ENCODE results near the gene SPTBN5.

Gene SPTBN5

DNA sequence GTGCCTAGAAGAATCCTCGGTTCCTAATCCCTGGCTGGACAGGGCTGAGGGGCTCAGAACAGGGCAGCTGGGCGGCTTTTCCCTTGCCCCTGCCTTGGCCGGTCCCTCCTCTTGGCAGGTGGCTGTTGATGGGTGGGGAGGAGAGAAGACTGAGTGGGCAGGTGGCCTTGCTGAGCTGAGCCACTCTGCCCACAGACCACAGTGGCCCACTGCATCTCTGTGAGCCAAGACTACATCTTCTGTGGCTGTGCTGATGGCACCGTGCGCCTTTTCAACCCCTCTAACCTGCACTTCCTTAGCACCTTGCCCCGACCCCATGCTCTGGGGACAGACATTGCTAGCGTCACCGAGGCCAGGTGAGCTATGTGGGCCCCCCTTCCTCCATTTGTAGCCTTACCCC lies 80.4 kb downstream of the SPTBN5 start:
- intact Hi-C loops (cut with micrococcal nuclease) = loop anchor here (5.0 to 10.0 kb wide), 2 partner anchors 211 to 259 kb away; partner anchors contain the start of gene TYRO3
- Mint-ChIP-seq H3K4me3 (no peak overlapping the region), H3K27ac (no peak overlapping the region), H3K9me3 (no peaks in the 10 kb centered on the region), H3K27me3 (no peaks in the 10 kb centered on the region), H3K4me1 (ENCODE audit: low read depth) (peaks cover 6% of the 10 kb centered on the region), H3K36me3 (ENCODE audit: low read depth) (peaks cover 77% of the 10 kb centered on the region)

DNA sequence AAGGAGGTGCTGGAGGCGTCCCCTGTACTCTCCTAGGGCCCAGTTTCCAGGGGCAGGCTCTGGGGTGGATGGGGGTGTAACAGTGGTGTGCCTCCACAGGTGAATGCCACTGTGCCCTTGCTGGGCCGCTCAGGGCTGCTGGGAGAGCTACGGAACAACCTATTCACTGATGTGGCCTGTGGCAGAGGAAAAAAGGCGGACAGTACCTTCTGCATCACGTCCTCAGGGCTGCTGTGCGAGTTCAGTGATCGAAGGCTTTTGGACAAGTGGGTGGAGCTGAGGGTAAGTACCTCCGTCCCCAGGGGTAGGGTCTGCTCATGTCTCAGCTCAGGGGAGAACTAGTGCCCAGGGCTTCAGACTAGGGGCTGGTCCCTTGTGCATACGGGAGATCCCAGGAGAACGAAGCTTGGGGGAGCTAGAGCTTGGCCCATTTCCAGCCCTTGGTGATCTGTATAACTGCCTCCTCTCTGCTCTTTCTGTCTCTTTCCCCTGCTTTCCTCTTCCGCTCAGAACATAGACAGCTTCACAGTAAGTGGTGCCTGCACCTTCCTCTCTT lies 81.0 kb downstream of the SPTBN5 start:
- H3K9me3 Mint-ChIP-seq = no peaks in the 10 kb centered on the region
- intact Hi-C loops (cut with micrococcal nuclease) = loop anchor here (5.0 to 10.0 kb wide), 2 partner anchors 211 to 258 kb away; partner anchors contain the start of gene TYRO3
- H3K27ac Mint-ChIP-seq = no peak overlapping the region
- H3K36me3 Mint-ChIP-seq (ENCODE audit: low read depth) = peaks cover 77% of the 10 kb centered on the region
- no peaks in the 10 kb centered on the region for H3K27me3 Mint-ChIP-seq
- H3K4me3 Mint-ChIP-seq = no peak overlapping the region
- H3K4me1 Mint-ChIP-seq (ENCODE audit: low read depth) = peaks cover 6% of the 10 kb centered on the region

DNA sequence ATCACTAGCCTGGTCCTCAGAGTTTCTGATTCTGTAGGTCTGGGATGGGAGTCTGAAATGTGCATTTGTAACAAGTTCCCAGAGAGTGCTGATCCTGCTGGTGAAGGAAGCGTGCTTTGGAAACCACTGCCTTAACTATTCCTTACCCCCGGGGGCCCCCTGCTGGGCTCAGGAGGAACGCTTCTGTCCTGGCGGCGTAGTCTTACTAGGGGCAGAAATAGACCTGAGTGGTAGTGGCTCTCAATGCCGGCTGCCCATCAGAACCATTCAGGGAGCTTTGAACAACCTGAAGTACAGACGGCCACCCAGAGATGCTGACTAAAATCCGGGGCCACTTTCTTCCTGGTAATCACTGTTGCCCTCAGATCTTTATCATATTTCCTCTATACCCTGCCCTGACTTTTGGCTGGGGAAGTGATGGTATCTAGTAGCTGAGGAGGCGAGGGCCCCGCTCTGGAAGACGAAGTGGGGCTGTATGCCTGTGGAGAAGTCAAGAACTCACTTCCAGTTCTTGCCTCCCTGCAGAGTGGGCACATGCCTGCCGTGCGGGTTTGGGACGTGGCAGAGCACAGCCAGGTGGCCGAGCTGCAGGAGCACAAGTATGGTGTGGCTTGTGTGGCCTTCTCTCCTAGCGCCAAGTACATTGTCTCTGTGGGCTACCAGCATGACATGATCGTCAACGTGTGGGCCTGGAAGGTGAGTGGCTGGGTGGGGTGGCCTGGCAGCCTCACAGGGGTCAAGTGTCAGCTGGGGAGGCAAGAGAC lies 82.2 kb downstream of the SPTBN5 start:
- Mint-ChIP-seq H3K27me3 (no peaks in the 10 kb centered on the region), H3K9me3 (no peaks in the 10 kb centered on the region), H3K4me1 (ENCODE audit: low read depth) (peaks cover 6% of the 10 kb centered on the region), H3K27ac (no peak overlapping the region), H3K36me3 (ENCODE audit: low read depth) (peaks cover 64% of the 10 kb centered on the region), H3K4me3 (no peak overlapping the region)
- intact Hi-C loops (cut with micrococcal nuclease) = loop anchor here (1.0 to 10.0 kb wide), 3 partner anchors 39 to 257 kb away; partner anchors contain the start of gene TYRO3

DNA sequence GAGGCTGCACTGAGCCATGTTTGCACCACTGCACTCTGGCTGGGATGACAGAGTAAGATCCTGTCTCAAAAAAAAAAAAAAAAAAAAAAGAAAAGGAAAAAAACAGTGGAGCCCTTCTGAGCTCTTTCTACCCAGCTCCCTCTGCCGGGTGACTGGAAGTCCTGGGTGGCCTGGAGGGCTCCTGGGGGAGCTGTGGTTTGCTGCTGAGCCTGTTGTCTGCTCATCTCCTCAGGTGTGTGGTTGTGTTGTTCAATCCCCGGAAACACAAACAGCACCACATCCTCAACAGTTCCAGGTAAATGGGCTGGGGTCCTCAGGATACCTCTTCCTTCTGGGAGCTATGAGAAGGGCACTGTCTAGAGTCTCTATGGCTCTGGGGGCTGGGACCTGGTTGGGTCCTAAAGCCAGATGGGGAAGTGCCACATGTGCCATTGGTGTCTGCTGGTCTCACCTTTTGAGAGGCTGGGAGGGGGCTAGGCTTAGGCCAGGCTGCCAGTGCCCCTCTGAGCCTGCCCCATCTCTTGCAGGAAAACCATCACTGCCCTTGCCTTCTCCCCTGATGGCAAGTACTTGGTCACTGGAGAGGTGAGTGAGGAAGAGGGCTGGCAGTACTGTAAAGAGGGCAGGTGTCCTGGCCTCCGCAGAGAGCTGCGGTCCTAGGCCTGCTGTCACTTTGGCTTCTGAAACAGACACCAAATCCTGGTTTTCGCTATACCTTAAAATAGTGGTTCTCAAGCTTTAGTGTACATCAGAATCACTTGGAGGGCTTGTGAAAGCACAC lies 83.0 kb downstream of the SPTBN5 start:
- H3K36me3 Mint-ChIP-seq (ENCODE audit: low read depth) = peaks cover 60% of the 10 kb centered on the region
- no peaks in the 10 kb centered on the region for H3K9me3 Mint-ChIP-seq
- intact Hi-C loops (cut with micrococcal nuclease) = loop anchor here (1.0 to 10.0 kb wide), 3 partner anchors 39 to 256 kb away; partner anchors contain the start of gene TYRO3
- peaks cover 6% of the 10 kb centered on the region for H3K4me1 Mint-ChIP-seq (ENCODE audit: low read depth)
- H3K4me3 Mint-ChIP-seq = no peak overlapping the region
- no peaks in the 10 kb centered on the region for H3K27me3 Mint-ChIP-seq
- H3K27ac Mint-ChIP-seq = no peak overlapping the region

DNA sequence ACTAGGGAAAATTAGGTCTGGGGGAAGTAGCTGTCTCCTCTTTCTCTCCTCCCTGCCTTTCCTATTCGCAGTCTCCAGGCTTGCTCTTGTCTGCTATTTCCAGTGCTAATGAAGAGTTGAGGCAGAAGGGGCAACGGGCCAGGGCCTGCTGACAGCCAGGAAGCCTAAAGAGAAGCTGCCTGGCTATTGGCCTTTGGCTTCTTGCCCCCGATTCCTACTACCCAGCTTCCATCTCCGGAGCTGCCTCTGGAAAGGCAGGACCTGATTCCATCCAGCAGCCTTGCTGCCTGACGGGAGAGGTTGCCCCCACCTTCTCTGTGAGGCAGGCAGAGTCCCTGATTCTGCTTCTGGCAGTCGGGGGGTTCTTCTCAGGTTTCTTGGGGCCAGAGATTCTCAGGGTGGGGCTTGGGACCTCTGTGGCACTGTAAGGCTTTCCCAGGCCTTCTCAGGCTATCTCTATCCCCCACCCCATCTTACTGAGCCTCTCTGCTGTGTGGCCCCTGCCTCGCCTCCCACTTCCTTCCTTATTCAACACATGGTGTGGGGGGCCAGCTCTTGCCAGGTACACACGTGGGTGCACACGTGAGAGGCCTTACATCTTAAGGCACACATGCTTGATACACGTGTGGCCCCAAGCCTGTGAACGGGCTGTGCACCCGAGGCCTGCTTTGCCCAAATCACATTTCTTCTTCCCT lies 84.2 kb downstream of the SPTBN5 start:
- H3K27ac Mint-ChIP-seq = no peak overlapping the region
- peaks cover 6% of the 10 kb centered on the region for H3K4me1 Mint-ChIP-seq (ENCODE audit: low read depth)
- H3K36me3 Mint-ChIP-seq (ENCODE audit: low read depth) = peaks cover 58% of the 10 kb centered on the region
- H3K27me3 Mint-ChIP-seq = no peaks in the 10 kb centered on the region
- intact Hi-C loops (cut with micrococcal nuclease) = loop anchor here (5.0 to 10.0 kb wide), 2 partner anchors 207 to 255 kb away; partner anchors contain the start of gene TYRO3
- no peak overlapping the region for H3K4me3 Mint-ChIP-seq
- no peaks in the 10 kb centered on the region for H3K9me3 Mint-ChIP-seq

DNA sequence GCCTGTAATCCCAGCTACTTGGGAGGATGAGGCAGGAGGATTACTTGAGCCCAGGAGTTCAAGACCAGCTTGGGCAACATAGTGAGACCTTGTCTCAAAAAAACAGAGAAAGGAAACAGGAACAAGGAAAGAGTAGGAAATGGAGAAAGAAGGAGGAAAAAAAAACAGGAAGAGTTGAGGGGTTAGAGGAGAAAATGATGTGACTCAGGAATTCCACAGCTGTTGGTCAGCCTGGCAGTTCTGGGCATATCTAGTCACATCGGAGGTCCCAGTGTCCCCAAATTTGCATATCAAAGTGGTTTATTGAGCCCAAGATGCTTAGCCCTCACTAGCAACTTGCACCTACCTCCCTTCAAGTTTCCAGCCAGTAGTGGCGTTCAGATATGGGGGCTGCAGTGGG lies 84.7 kb downstream of the SPTBN5 start:
- H3K27me3 Mint-ChIP-seq = no peaks in the 10 kb centered on the region
- no peak overlapping the region for H3K4me3 Mint-ChIP-seq
- intact Hi-C loops (cut with micrococcal nuclease) = no loop called here
- H3K4me1 Mint-ChIP-seq (ENCODE audit: low read depth) = peaks cover 6% of the 10 kb centered on the region
- peaks cover 58% of the 10 kb centered on the region for H3K36me3 Mint-ChIP-seq (ENCODE audit: low read depth)
- H3K9me3 Mint-ChIP-seq = no peaks in the 10 kb centered on the region
- H3K27ac Mint-ChIP-seq = no peak overlapping the region

DNA sequence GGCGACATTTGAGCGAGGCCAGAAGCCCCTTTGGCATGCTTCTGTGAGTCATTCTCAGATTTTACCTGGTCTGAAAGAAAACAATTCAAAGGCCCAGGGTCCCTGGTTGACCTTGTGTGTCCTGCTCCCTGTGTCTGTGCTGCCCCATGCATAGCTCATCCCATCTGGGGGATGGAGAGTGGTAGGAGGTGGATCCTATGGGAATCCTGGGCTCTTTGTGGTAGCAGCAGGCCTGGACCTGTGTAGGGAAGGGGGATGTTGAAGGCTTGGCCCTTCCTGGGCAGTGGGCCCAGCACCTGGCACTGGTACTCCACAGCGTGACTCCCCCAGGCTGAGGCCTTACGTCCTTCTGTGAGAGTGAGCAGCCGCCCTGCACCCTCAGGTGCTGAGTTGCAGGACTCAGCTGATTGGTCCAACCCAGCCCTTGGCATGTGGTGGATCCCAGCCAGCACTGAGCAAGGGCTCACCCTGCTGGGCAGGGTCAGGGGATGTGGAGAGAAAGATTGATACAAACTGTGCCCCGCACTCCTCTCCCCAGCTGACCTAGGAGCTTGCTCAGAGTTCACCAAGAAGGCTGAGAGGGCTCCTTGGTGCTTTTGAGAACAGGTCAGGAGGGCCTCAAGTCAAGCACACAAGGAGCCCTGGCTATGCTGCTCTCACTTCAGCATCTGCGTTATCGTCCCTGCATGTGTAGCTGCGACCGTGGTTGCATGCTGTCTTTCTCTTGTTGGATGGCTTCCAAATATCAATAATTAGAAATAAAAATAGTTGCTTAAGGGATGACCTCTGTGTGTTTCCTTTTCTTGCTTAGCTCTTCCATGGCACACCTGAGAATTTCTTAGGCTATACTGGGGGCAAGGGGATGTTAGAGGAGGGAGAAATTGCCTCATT lies 87.3 kb downstream of the SPTBN5 start:
- H3K27ac Mint-ChIP-seq = no peak overlapping the region
- intact Hi-C loops (cut with micrococcal nuclease) = no loop called here

DNA sequence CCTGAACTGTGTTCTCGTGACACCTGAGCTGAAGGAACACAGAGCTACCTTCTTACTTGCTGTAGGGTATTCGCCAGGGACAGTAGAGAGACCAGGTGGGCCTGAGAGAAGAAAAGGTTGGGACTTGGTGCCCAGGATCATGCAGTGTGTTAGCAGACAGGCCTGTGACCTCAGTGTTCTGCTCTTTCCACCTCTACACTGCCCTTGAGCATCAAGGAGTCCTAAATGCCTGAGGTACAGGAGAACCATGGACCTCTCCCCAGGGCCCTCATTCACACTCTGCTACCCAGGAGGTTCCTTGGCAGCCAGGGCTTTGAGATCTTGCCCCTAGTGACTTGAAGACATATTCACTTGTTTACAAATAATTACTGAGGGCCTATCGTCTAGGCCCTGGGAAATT lies 88.1 kb downstream of the SPTBN5 start:
- no peak overlapping the region for H3K27ac Mint-ChIP-seq
- no peak overlapping the region for H3K4me3 Mint-ChIP-seq
- intact Hi-C loops (cut with micrococcal nuclease) = no loop called here
- H3K9me3 Mint-ChIP-seq = no peaks in the 10 kb centered on the region
- peaks cover 59% of the 10 kb centered on the region for H3K36me3 Mint-ChIP-seq (ENCODE audit: low read depth)
- peaks cover 6% of the 10 kb centered on the region for H3K4me1 Mint-ChIP-seq (ENCODE audit: low read depth)
- H3K27me3 Mint-ChIP-seq = no peaks in the 10 kb centered on the region

More for the DNA sequence above, 87.3 kb downstream of the SPTBN5 start:
- Mint-ChIP-seq H3K4me3 (no peak overlapping the region), H3K27me3 (no peaks in the 10 kb centered on the region), H3K36me3 (ENCODE audit: low read depth) (peaks cover 50% of the 10 kb centered on the region), H3K9me3 (no peaks in the 10 kb centered on the region), H3K4me1 (ENCODE audit: low read depth) (peaks cover 6% of the 10 kb centered on the region)

DNA sequence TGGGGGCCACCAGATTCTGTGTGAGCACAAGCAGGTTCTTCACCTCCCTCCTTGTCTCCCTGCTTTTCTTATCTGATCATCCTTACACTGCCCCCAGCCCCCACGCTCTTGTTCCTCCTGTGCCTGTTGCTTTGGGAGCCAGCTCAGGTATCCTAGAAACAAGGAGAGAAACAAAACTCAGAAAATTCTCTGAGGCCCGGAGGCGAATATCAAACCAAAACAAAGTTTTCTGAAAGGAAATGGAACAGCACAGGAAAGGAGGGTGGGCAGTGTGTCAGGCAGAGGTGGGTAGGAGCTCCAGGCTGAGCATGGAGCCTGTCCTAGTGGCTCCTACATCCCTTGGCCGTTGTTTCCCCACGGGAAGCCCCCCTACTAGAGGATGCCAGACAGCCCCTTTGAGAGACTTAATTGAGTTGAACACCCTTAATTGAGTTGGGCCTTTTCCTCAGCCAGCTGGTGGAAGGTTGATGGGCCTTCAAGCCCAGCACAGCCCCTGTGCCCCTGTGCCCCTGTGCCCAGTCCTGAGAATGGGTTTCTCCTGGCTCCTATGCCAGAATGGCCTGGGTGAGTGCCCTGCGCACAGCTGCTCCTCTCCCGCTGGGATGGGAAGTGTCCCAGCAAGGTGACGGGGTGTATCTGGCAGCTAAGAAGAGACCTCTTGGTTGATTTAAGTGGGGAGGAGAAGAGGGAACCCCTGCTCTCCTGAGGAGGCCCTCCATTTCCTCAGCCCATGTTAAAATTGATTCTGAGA lies 88.8 kb downstream of the SPTBN5 start:
- H3K27me3 Mint-ChIP-seq = no peaks in the 10 kb centered on the region
- H3K9me3 Mint-ChIP-seq = no peaks in the 10 kb centered on the region
- H3K4me1 Mint-ChIP-seq (ENCODE audit: low read depth) = peaks cover 6% of the 10 kb centered on the region
- H3K36me3 Mint-ChIP-seq (ENCODE audit: low read depth) = peaks cover 63% of the 10 kb centered on the region
- intact Hi-C loops (cut with micrococcal nuclease) = no loop called here
- H3K4me3 Mint-ChIP-seq = no peak overlapping the region
- H3K27ac Mint-ChIP-seq = no peak overlapping the region

DNA sequence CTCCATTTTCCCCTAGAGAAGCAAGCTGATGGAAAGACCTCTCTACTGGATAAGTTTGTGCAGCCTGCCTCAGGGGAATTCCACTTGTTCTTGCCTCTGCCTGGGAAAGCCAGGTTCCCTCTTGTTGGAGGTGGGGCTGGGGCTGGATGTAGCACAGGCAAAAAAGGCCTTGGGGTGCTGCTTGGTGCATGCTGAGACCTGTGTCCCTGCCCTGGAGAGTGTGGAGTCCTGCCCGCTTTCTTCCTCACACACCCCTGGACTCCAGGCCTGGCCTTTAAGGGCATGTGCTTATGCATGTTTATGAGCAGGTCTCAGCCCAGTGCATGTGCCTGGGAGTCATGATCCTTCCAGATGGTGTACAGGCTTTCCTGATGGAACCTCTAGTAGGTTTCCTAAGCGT lies 89.5 kb downstream of the SPTBN5 start:
- H3K27me3 Mint-ChIP-seq = no peaks in the 10 kb centered on the region
- intact Hi-C loops (cut with micrococcal nuclease) = no loop called here
- H3K36me3 Mint-ChIP-seq (ENCODE audit: low read depth) = peaks cover 64% of the 10 kb centered on the region
- H3K4me1 Mint-ChIP-seq (ENCODE audit: low read depth) = peaks cover 6% of the 10 kb centered on the region
- no peak overlapping the region for H3K27ac Mint-ChIP-seq
- H3K9me3 Mint-ChIP-seq = no peaks in the 10 kb centered on the region
- no peak overlapping the region for H3K4me3 Mint-ChIP-seq

DNA sequence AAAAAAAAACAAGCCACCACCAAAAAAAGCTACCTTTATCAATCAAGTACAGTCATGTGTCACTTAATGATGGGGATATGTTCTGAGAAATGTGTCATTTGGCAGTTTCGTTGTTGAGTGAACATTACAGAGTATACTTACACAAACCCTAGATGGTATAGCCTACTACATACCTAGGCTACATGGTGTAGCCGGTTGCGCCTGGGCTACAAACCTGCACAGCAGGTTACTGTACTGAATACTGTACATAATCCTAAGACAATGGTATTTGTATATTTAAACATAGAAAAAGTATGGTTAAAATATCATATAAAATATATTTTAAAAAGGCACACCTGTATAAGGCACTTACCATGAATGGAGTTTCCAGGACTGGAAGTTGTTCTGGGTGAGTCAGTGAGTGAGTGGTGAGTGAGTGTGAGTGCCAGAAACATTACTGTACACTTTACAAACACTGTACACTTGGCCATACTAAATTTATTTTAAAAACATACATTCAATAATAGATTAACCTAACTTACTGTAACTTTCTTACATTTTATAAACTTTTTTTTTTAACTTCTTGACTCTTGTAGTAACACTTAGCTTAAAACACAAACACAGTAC lies 91.9 kb downstream of the SPTBN5 start:
- Mint-ChIP-seq H3K27ac (no peak overlapping the region), H3K27me3 (no peaks in the 10 kb centered on the region), H3K4me1 (ENCODE audit: low read depth) (no peaks in the 10 kb centered on the region), H3K36me3 (ENCODE audit: low read depth) (peaks cover 58% of the 10 kb centered on the region), H3K9me3 (no peaks in the 10 kb centered on the region), H3K4me3 (no peak overlapping the region)
- intact Hi-C loops (cut with micrococcal nuclease) = no loop called here

DNA sequence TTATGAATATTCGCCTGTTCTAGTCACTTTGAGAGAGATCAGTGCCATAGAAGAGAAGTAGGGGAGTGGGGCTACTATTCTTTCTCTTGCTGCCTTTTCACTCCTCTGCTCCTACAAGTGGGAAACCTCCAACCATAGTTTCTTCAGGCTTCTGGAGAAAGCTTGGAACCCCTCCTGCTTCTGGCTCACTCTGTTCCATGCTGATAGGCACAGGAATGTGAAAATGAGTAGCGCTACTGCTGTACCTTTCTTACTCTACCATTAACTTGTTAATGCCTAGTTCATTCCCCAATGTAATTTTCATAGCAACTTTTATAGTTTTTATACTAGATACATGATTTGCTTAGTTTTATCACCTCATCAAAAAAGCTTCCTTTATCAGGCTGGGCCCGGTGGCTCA lies 92.7 kb downstream of the SPTBN5 start:
- Mint-ChIP-seq H3K9me3 (no peaks in the 10 kb centered on the region), H3K27ac (no peak overlapping the region), H3K4me1 (ENCODE audit: low read depth) (peaks cover under 1% of the 10 kb centered on the region), H3K27me3 (no peaks in the 10 kb centered on the region), H3K36me3 (ENCODE audit: low read depth) (peaks cover 57% of the 10 kb centered on the region), H3K4me3 (no peak overlapping the region)
- intact Hi-C loops (cut with micrococcal nuclease) = no loop called here
